Mucosa of descending colon (tissue), 3 donors: Measurements from ENCODE around the gene EPHX1. TPM values are rescaled to one million over a fixed set of nuclear protein-coding genes. Genes with fewer than 3 reads are reported as not detected.
"Not testable (repeated sequence)": the region's sequence is repeated elsewhere in the genome, so short reads cannot be mapped to it uniquely, and the experiment has no call there.

Experiments used
- ATAC-seq: fragments of 200-7000 bp; cut with Tn5 transposase; one replicate; pipeline ENCODE4 v1.9.1; 2020; ENCODE audit warnings: mild to moderate bottlenecking, moderate library complexity
- DNase-seq, 3 donors: peaks; one replicate each; pipeline ENCODE4 v3.0.0-alpha.2; 2020
- H3K36me3 ChIP-seq: fragments of 200-600 bp; one replicate; pipeline ENCODE4 v1.8.0; 2021; ENCODE audit warnings: low read depth, mild to moderate bottlenecking
- H3K4me1 ChIP-seq: fragments of 200-600 bp; one replicate; pipeline ENCODE4 v1.8.0; 2021; ENCODE audit warnings: low read depth, mild to moderate bottlenecking
- H3K4me3 ChIP-seq: fragments of 200-600 bp; one replicate; pipeline ENCODE4 v1.8.0; 2021; ENCODE audit warnings: mild to moderate bottlenecking
- H3K9me3 ChIP-seq: fragments of 200-600 bp; one replicate; pipeline ENCODE4 v1.8.0; 2021; ENCODE audit warnings: mild to moderate bottlenecking
- intact Hi-C, 2 donors: fragments of 100-400 bp; cut with DNase I in 1 of 2; cut with micrococcal nuclease in 1 of 2; formaldehyde crosslinking; loops; one replicate each; pipeline versions ENCODE4 v1.11.0 to v1.11.1; 2022; cut with DNase I, micrococcal nuclease
- total RNA-seq, 3 donors: library from RNA; stranded (reverse); fragmentation: NEBNext Ultra II Directional in 2 of 3; extraction: Animal tissue kit (Norgen Biotek cat#: 25700) in 2 of 3; gene quantifications; one replicate each; pipeline versions ENCODE4 v1.2.1 to v1.2.4, GENCODE V29; 2021 to 2023
- TF ChIP-seq, protein P1 (sequence below): fragments of 200-600 bp; IDR thresholded peaks from one replicate; pipeline ENCODE4 v1.8.0; 2022; ENCODE audit warnings: antibody characterized with exemption, mild to moderate bottlenecking
- donor health status: DM: no; HTN: no; CAD: no; lungs with moderate emphysema.
- donor health status: DM: no; HTN: no; CAD: no.
- donor health status: DM: no; HTN: yes; CAD: no.

EPHX1 gene
- total RNA-seq, 3 donors from 2014 or later = 48.8 to 86.3 (median 68.0) TPM

GRCh38 chr1:225776294-225776693 lies 33.6 kb upstream of the EPHX1 start:
- TF ChIP-seq, protein P1, sequence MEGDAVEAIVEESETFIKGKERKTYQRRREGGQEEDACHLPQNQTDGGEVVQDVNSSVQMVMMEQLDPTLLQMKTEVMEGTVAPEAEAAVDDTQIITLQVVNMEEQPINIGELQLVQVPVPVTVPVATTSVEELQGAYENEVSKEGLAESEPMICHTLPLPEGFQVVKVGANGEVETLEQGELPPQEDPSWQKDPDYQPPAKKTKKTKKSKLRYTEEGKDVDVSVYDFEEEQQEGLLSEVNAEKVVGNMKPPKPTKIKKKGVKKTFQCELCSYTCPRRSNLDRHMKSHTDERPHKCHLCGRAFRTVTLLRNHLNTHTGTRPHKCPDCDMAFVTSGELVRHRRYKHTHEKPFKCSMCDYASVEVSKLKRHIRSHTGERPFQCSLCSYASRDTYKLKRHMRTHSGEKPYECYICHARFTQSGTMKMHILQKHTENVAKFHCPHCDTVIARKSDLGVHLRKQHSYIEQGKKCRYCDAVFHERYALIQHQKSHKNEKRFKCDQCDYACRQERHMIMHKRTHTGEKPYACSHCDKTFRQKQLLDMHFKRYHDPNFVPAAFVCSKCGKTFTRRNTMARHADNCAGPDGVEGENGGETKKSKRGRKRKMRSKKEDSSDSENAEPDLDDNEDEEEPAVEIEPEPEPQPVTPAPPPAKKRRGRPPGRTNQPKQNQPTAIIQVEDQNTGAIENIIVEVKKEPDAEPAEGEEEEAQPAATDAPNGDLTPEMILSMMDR = no peak
- no peak for ATAC-seq

DNA sequence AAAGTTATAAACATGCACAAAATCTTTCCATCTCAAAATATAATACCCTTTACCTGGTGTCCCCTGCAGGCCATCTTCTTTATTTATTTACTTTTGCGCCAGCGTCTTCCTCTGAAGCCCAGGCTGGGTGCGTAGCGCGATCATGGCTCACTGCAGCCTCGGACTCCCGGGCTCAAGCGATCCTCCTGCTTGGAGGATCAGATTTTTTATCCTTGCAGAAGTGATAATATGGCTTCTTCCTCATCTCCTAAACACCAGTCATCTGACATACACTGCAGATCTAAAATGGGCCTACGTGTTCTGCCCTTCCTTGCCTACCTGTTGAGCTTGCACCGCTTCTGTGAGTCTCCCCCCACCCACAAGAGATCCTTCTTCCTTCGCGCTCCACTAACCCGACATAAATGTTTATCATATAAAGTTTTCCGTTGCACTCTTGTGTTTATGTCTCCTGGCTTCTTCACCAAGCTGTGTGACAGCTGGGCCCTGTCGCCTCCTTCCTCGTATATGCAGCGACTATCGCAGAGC lies 32.8 kb upstream of the EPHX1 start:
- Histone ChIP-seq H3K9me3 (no peaks in the 10 kb centered on the region), H3K4me1 (peaks cover 34% of the 10 kb centered on the region), H3K4me3 (peak overlapping the region; percentile 29), H3K36me3 (no peaks in the 10 kb centered on the region)
- ATAC-seq = peak; percentile 4
- intact Hi-C loops = loop anchor here in 1 of 2 donors (10.0 kb wide), 1 partner anchor 222 kb away; no protein-coding TSS in a partner anchor
- TF ChIP-seq, protein P1 = no peak
- DNase-seq = peak in 2 of 3 donors; percentile 44 to 49

More at GRCh38 chr1:225776294-225776693, 33.6 kb upstream of the EPHX1 start:
- no peak for DNase-seq
- no peaks in the 10 kb centered on the region for H3K9me3 ChIP-seq
- H3K4me1 ChIP-seq = peaks cover 36% of the 10 kb centered on the region
- no peaks in the 10 kb centered on the region for H3K36me3 ChIP-seq
- intact Hi-C loops = loop anchor here in 1 of 2 donors (10.0 kb wide), 1 partner anchor 221 kb away; no protein-coding TSS in a partner anchor
- no peak overlapping the region for H3K4me3 ChIP-seq

DNA sequence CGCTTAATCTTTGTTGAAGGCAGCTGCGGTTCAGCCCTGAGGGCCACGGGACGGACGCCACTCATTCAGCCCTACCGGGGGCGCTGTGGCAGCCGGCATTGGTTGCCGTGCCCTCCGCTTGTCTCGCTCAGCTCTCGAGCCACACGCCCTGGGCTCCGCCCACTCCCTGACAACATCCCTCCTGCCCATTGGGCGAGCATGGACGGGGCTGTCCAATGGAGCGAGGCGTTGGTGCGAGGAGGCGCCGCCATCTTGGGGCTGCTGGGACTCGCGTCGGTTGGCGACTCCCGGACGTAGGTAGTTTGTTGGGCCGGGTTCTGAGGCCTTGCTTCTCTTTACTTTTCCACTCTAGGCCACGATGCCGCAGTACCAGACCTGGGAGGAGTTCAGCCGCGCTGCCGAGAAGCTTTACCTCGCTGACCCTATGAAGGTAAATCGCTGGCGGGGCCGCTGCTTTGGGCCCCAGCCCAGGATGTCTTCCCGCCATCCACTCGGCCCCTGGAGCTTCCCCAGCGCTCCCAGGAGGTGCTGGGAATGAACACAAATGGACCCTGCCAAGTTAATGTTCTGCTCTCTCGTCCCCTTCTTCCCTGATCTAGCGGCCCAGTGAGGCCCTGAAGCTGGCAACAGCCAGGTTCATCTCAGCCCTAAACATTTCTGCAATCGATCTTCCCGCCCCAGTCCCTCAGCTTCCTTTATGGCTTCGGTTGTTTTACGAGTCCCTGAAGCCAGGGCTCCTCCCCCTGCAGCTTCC lies 32.2 kb upstream of the EPHX1 start, which contains the start of gene SRP9:
Gene SRP9 (plus strand): TSS at position 244 of the 754 bp plus-strand sequence. CDS start 115 bp downstream, at position 359.
- peak within 1 kb of the TSS; percentile 29 for H3K4me3 ChIP-seq
- no peaks in the 10 kb centered on the region for H3K36me3 ChIP-seq
- H3K4me1 ChIP-seq = peaks cover 27% of the 10 kb centered on the region
- peak; percentile 99 to 100 (median 99) for DNase-seq
- TF ChIP-seq, protein P1 = peak; percentile 91
- no peaks in the 10 kb centered on the region for H3K9me3 ChIP-seq
- intact Hi-C loops = loop anchor here in 1 of 2 donors (10.0 kb wide), 1 partner anchor 223 kb away; no protein-coding TSS in a partner anchor
- peak; percentile 98 for ATAC-seq

GRCh38 chr1:225778337-225778669 lies 31.6 kb upstream of the EPHX1 start:
- H3K9me3 ChIP-seq = no peaks in the 10 kb centered on the region
- no peak for ATAC-seq
- peak overlapping the region; percentile 29 for H3K4me3 ChIP-seq
- H3K4me1 ChIP-seq = peaks cover 22% of the 10 kb centered on the region
- intact Hi-C loops = loop anchor here in 1 of 2 donors (10.0 kb wide), 1 partner anchor 224 kb away; no protein-coding TSS in a partner anchor
- no peak for DNase-seq
- TF ChIP-seq, protein P1 = no peak
- H3K36me3 ChIP-seq = no peaks in the 10 kb centered on the region

- intact Hi-C loops = loop anchor here in 1 of 2 donors (10.0 kb wide), 1 partner anchor 224 kb away; no protein-coding TSS in a partner anchor
- ATAC-seq, H3K4me3 ChIP-seq, H3K36me3 ChIP-seq, DNase-seq, H3K9me3 ChIP-seq: not testable (repeated sequence)
- H3K4me1 ChIP-seq = peaks cover 22% of the 10 kb centered on the region
Measured at GRCh38 chr1:225779165-225779564, 30.8 kb upstream of the EPHX1 start.

DNA sequence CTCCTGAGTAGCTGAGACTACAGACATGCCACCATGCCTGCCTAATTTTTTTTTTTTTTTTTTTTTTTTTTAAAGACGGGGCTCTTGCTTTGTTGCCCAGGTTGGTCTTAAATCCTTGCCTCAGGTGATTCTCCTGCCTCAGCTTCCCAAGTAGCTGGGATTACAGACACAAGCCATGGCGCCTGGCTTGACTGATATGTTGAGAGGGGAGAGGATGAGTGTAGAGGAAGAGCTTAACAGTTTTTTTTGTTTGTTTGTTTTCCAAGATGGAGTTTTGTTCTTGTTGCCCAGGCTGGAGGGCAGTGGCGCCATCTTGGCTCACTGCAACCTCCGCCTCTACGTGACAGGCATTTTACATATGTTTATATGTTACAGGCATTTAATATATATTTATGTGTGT lies 29.8 kb upstream of the EPHX1 start:
- Histone ChIP-seq H3K36me3 (no peaks in the 10 kb centered on the region), H3K4me1 (peaks cover 22% of the 10 kb centered on the region), H3K9me3 (no peaks in the 10 kb centered on the region), H3K4me3 (no peak overlapping the region)
- ATAC-seq = no peak
- DNase-seq = no peak
- intact Hi-C loops = no loop called here
- TF ChIP-seq, protein P1 = no peak
